ENCODE measurements around the gene CH25H.

GRCh38 chr10:89210794-89211425 is 3.8 kb upstream of the CH25H start:
- TF ChIP-seq CTCF (IDR thresholded peaks at IDR 0.05; ENCODE audit: low read depth, low read length) = no peak
- TF ChIP-seq MYC (IDR thresholded peaks at IDR 0.05; ENCODE audit: low read depth, low read length) = no peak
- no peak for TF ChIP-seq POLR2A (IDR thresholded peaks at IDR 0.05; ENCODE audit: extremely low read depth, insufficient read length)
- TF ChIP-seq MAX (IDR thresholded peaks at IDR 0.05; ENCODE audit: low read depth, low read length) = no peak
